ENCODE data around the gene CALHM4. TPM values are rescaled to one million over a fixed set of nuclear protein-coding genes. Genes with fewer than 3 reads are reported as not detected.

The CALHM4 gene
- total and polyA plus RNA-seq, 2 donors (not counting 3 experiments of a cell fraction or from before 2014, with no cell fraction given): 1.2 TPM; not detected in 1

DNA sequence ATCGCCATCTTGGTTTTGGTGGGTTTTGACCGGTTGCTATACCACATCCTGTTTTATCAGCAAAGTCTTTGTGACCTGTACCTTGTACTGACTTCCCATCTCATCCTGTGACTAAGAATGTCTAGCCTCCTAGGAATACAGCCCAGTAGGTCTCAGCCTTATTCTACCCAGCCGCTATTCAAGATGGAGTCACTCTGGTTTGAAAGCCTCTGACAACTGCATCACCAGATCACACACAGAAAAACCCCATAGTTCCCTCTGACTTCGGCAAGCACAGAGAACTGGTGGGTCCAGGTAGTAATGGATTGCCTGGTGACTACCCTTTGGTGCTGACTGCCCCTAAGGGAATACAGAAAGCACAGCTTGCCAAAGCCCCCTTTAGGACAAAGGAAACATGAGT lies 52.4 kb downstream of the CALHM4 start:
- H3K36me3 ChIP-seq (ENCODE audit: control insufficient read depth in 2 of 2, extremely low read depth in 1 of 2, insufficient read depth in 2 of 2, low read length in 2 of 2): no peaks in the 10 kb centered on the region
- no TSS peak for BruUV-seq (replicated peaks)
- H3K4me1 ChIP-seq (ENCODE audit: control insufficient read depth, extremely low read depth, insufficient read depth, low read length): no peaks in the 10 kb centered on the region
- H3K4me3 ChIP-seq (replicated peaks in 1 of 3; ENCODE audit: insufficient read depth in 1 of 3, low read depth in 1 of 3, low read length in 3 of 3): no peak overlapping the region
- dilution Hi-C loops (cut with MboI; ENCODE audit: extremely low pct_ligation_motif_present, low sequenced_read_pairs) (no loop called here), intact Hi-C loops (cut with micrococcal nuclease) (no loop called here)
- H3K27me3 ChIP-seq (ENCODE audit: control insufficient read depth in 2 of 2, insufficient read depth in 2 of 2, low read length in 2 of 2): no peaks in the 10 kb centered on the region
- ChIA-PET CTCF (no interaction called here), POLR2A (no interaction called here)
- no peak overlapping the region for H3K9ac ChIP-seq (replicated peaks; ENCODE audit: extremely low read depth, insufficient read depth, low read length)
- no peaks in the 10 kb centered on the region for H4K20me1 ChIP-seq (replicated peaks; ENCODE audit: control insufficient read depth, extremely low read depth, insufficient read depth, low read length)
- H2AFZ ChIP-seq (ENCODE audit: low read depth, low read length): no peak overlapping the region
- no peaks in the 10 kb centered on the region for H3K9me3 ChIP-seq (replicated peaks; ENCODE audit: control insufficient read depth, insufficient read depth, low read length)
- no peaks in the 10 kb centered on the region for H3K79me2 ChIP-seq (ENCODE audit: control insufficient read depth, insufficient read depth, low read length)
- H3K4me2 ChIP-seq (ENCODE audit: insufficient read depth, low read length): no peak overlapping the region
- TF ChIP-seq MYC (IDR thresholded peaks at IDR 0.05; ENCODE audit: low read depth, low read length) (no peak), POLR2AphosphoS5 (IDR thresholded peaks at IDR 0.05; ENCODE audit: insufficient read depth, low read depth, low read length) (no peak), EZH2 (IDR thresholded peaks at IDR 0.05; ENCODE audit: borderline replicate concordance, low read depth, low read length, severe bottlenecking) (no peak), POLR2A (IDR thresholded peaks at IDR 0.05; ENCODE audit: low read depth, low read length) (no peak)
- no peak for DNase-seq (ENCODE audit: low read depth, low spot score)
- no peak overlapping the region for H3K27ac ChIP-seq (ENCODE audit: insufficient read depth, low read depth, low read length)
- H3K9me1 ChIP-seq (replicated peaks; ENCODE audit: control insufficient read depth, extremely low read depth, insufficient read depth, low read length): no peaks in the 10 kb centered on the region
- FAIRE-seq: no peak

Other genes with a start within 250 kb of the CALHM4 start
- 25.0 and 31.3 TPM in 2 replicates for gene DSE, start 182.8 kb upstream of the CALHM4 start, total RNA-seq
- 12.0 and 16.0 TPM in 2 replicates for gene DSE, start 182.8 kb upstream of the CALHM4 start, polyA plus RNA-seq
- gene CALHM6, start 92.4 kb upstream of the CALHM4 start, total RNA-seq: not detected in 2 replicates
- gene CALHM6, start 92.4 kb upstream of the CALHM4 start, polyA plus RNA-seq: 0.08 and 0.10 TPM in 2 replicates
- gene CALHM5, start 42.1 kb upstream of the CALHM4 start, total RNA-seq: 6.6 and 7.1 TPM in 2 replicates
- 3.8 and 4.5 TPM in 2 replicates for gene CALHM5, start 42.1 kb upstream of the CALHM4 start, polyA plus RNA-seq
- 0.38 TPM in 1 of 2 replicates, not detected in the other for gene TRAPPC3L, start 8.1 kb upstream of the CALHM4 start, total RNA-seq
- gene TRAPPC3L, start 8.1 kb upstream of the CALHM4 start, polyA plus RNA-seq: 0.03 TPM in 1 of 2 replicates, not detected in the other
- 37.9 and 44.2 TPM in 2 replicates for gene RWDD1, start 17.8 kb downstream of the CALHM4 start, total RNA-seq
- 16.6 and 18.7 TPM in 2 replicates for gene RWDD1, start 17.8 kb downstream of the CALHM4 start, polyA plus RNA-seq
- 0.15 and 0.18 TPM in 2 replicates for gene RSPH4A, start 62.7 kb downstream of the CALHM4 start, total RNA-seq
- 0.06 TPM in 1 of 2 replicates, not detected in the other for gene RSPH4A, start 62.7 kb downstream of the CALHM4 start, polyA plus RNA-seq
- gene ZUP1, start 115.0 kb downstream of the CALHM4 start, total RNA-seq: 13.0 and 14.4 TPM in 2 replicates
- 2.3 and 3.8 TPM in 2 replicates for gene ZUP1, start 115.0 kb downstream of the CALHM4 start, polyA plus RNA-seq
- 7.1 and 8.9 TPM in 2 replicates for gene KPNA5, start 127.5 kb downstream of the CALHM4 start, total RNA-seq
- gene KPNA5, start 127.5 kb downstream of the CALHM4 start, polyA plus RNA-seq: 1.3 and 1.6 TPM in 2 replicates
- not detected in 2 replicates for gene FAM162B, start 212.0 kb downstream of the CALHM4 start, total RNA-seq
- 0.36 and 0.48 TPM in 2 replicates for gene FAM162B, start 212.0 kb downstream of the CALHM4 start, polyA plus RNA-seq

Measured in endothelial cell of umbilical vein (primary cell).